ENCODE measurements around the gene GRIN2A. TPM values are rescaled to one million over a fixed set of nuclear protein-coding genes. Genes with fewer than 3 reads are reported as not detected.

The GRIN2A gene
- total RNA-seq, 2 experiments from 2014 or later = not detected

- Mint-ChIP-seq H3K4me1 (ENCODE audit: low read depth) (peaks cover 3% of the 10 kb centered on the region), H3K4me3 (no peak overlapping the region), H3K36me3 (no peaks in the 10 kb centered on the region), H3K27me3 (peaks cover 42% of the 10 kb centered on the region), H3K27ac (no peak overlapping the region), H3K9me3 (no peaks in the 10 kb centered on the region)
- CTCF ChIA-PET = interaction anchor here (1.3 to 1.6 kb wide), 2 partner anchors 1041 to 1613 kb away, joined by 4 to 5 read pairs; no protein-coding TSS in a partner anchor
- DNase-seq = no peak
- intact Hi-C loops (cut with micrococcal nuclease) = loop anchor here (2.0 kb wide), 1 partner anchor 1041 kb away; no protein-coding TSS in a partner anchor
- POLR2A ChIA-PET = no interaction called here
Measured at GRCh38 chr16:10180042-10180770, 2.0 kb downstream of the GRIN2A start.

- H3K4me3 Mint-ChIP-seq = no peak overlapping the region
- H3K27ac Mint-ChIP-seq = no peak overlapping the region
- DNase-seq = no peak
- H3K27me3 Mint-ChIP-seq = peaks cover 33% of the 10 kb centered on the region
- H3K4me1 Mint-ChIP-seq (ENCODE audit: low read depth) = peaks cover 3% of the 10 kb centered on the region
- intact Hi-C loops (cut with micrococcal nuclease) = no loop called here
- no peaks in the 10 kb centered on the region for H3K36me3 Mint-ChIP-seq
- CTCF ChIA-PET = no interaction called here
- POLR2A ChIA-PET = no interaction called here
- H3K9me3 Mint-ChIP-seq = no peaks in the 10 kb centered on the region
Measured at GRCh38 chr16:10178526-10178925, 3.7 kb downstream of the GRIN2A start.

GRCh38 chr16:10178080-10178479 lies 4.1 kb downstream of the GRIN2A start:
- Mint-ChIP-seq H3K4me1 (ENCODE audit: low read depth) (peaks cover 3% of the 10 kb centered on the region), H3K27me3 (peaks cover 30% of the 10 kb centered on the region), H3K36me3 (no peaks in the 10 kb centered on the region), H3K27ac (no peak overlapping the region), H3K9me3 (no peaks in the 10 kb centered on the region), H3K4me3 (no peak overlapping the region)
- ChIA-PET POLR2A (no interaction called here), CTCF (no interaction called here)
- intact Hi-C loops (cut with micrococcal nuclease) = no loop called here
- DNase-seq = no peak

- ChIA-PET POLR2A (no interaction called here), CTCF (no interaction called here)
- Mint-ChIP-seq H3K4me3 (no peak overlapping the region), H3K9me3 (no peaks in the 10 kb centered on the region), H3K4me1 (ENCODE audit: low read depth) (no peaks in the 10 kb centered on the region), H3K27ac (no peak overlapping the region), H3K36me3 (no peaks in the 10 kb centered on the region), H3K27me3 (peaks cover 3% of the 10 kb centered on the region)
- DNase-seq = no peak
- intact Hi-C loops (cut with micrococcal nuclease) = no loop called here
Measured at GRCh38 chr16:10172848-10173655, 9.2 kb downstream of the GRIN2A start.

- intact Hi-C loops (cut with micrococcal nuclease) = no loop called here
- no peaks in the 10 kb centered on the region for H3K9me3 Mint-ChIP-seq
- ChIA-PET CTCF (interaction anchor here (0.6 kb wide), 1 partner anchor 507 kb away, joined by 5 read pairs; no protein-coding TSS in a partner anchor), POLR2A (no interaction called here)
- H3K27me3 Mint-ChIP-seq = no peaks in the 10 kb centered on the region
- DNase-seq = no peak
- no peak overlapping the region for H3K27ac Mint-ChIP-seq
- no peaks in the 10 kb centered on the region for H3K36me3 Mint-ChIP-seq
- no peak overlapping the region for H3K4me3 Mint-ChIP-seq
- H3K4me1 Mint-ChIP-seq (ENCODE audit: low read depth) = no peaks in the 10 kb centered on the region
Measured at GRCh38 chr16:10171221-10171620, 11.0 kb downstream of the GRIN2A start.

GRCh38 chr16:10169904-10170410 lies 12.3 kb downstream of the GRIN2A start:
- no peak for DNase-seq
- intact Hi-C loops (cut with micrococcal nuclease) = no loop called here
- H3K27ac Mint-ChIP-seq = no peak overlapping the region
- H3K9me3 Mint-ChIP-seq = no peaks in the 10 kb centered on the region
- H3K27me3 Mint-ChIP-seq = no peaks in the 10 kb centered on the region
- no peaks in the 10 kb centered on the region for H3K36me3 Mint-ChIP-seq
- ChIA-PET POLR2A (no interaction called here), CTCF (no interaction called here)
- H3K4me1 Mint-ChIP-seq (ENCODE audit: low read depth) = no peaks in the 10 kb centered on the region
- H3K4me3 Mint-ChIP-seq = no peak overlapping the region

- H3K36me3 Mint-ChIP-seq = no peaks in the 10 kb centered on the region
- no peaks in the 10 kb centered on the region for H3K27me3 Mint-ChIP-seq
- H3K27ac Mint-ChIP-seq = no peak overlapping the region
- no peaks in the 10 kb centered on the region for H3K4me1 Mint-ChIP-seq (ENCODE audit: low read depth)
- ChIA-PET CTCF (no interaction called here), POLR2A (no interaction called here)
- no peaks in the 10 kb centered on the region for H3K9me3 Mint-ChIP-seq
- intact Hi-C loops (cut with micrococcal nuclease) = no loop called here
- DNase-seq = no peak
- H3K4me3 Mint-ChIP-seq = no peak overlapping the region
Measured at GRCh38 chr16:10169031-10169430, 13.2 kb downstream of the GRIN2A start.

GRCh38 chr16:10168258-10168657 lies 14.0 kb downstream of the GRIN2A start:
- DNase-seq = no peak
- no peak overlapping the region for H3K4me3 Mint-ChIP-seq
- no peaks in the 10 kb centered on the region for H3K4me1 Mint-ChIP-seq (ENCODE audit: low read depth)
- no peak overlapping the region for H3K27ac Mint-ChIP-seq
- H3K9me3 Mint-ChIP-seq = no peaks in the 10 kb centered on the region
- no peaks in the 10 kb centered on the region for H3K36me3 Mint-ChIP-seq
- ChIA-PET CTCF (no interaction called here), POLR2A (no interaction called here)
- no peaks in the 10 kb centered on the region for H3K27me3 Mint-ChIP-seq
- intact Hi-C loops (cut with micrococcal nuclease) = no loop called here

GRCh38 chr16:10165643-10166042 lies 16.6 kb downstream of the GRIN2A start:
- Mint-ChIP-seq H3K27me3 (no peaks in the 10 kb centered on the region), H3K36me3 (no peaks in the 10 kb centered on the region), H3K4me3 (no peak overlapping the region), H3K9me3 (no peaks in the 10 kb centered on the region), H3K4me1 (ENCODE audit: low read depth) (no peaks in the 10 kb centered on the region), H3K27ac (no peak overlapping the region)
- intact Hi-C loops (cut with micrococcal nuclease) = no loop called here
- ChIA-PET POLR2A (no interaction called here), CTCF (no interaction called here)
- DNase-seq = no peak

GRCh38 chr16:10162981-10163380 lies 19.2 kb downstream of the GRIN2A start:
- Mint-ChIP-seq H3K9me3 (no peaks in the 10 kb centered on the region), H3K27me3 (peaks cover 2% of the 10 kb centered on the region), H3K4me3 (no peak overlapping the region), H3K36me3 (no peaks in the 10 kb centered on the region), H3K4me1 (ENCODE audit: low read depth) (no peaks in the 10 kb centered on the region), H3K27ac (no peak overlapping the region)
- POLR2A ChIA-PET = no interaction called here
- no peak for DNase-seq
- CTCF ChIA-PET = no interaction called here
- intact Hi-C loops (cut with micrococcal nuclease) = no loop called here

- POLR2A ChIA-PET = no interaction called here
- DNase-seq = no peak
- intact Hi-C loops (cut with micrococcal nuclease) = no loop called here
- H3K9me3 Mint-ChIP-seq = no peaks in the 10 kb centered on the region
- no peak overlapping the region for H3K4me3 Mint-ChIP-seq
- no peaks in the 10 kb centered on the region for H3K4me1 Mint-ChIP-seq (ENCODE audit: low read depth)
- no peaks in the 10 kb centered on the region for H3K36me3 Mint-ChIP-seq
- H3K27ac Mint-ChIP-seq = no peak overlapping the region
- peaks cover 3% of the 10 kb centered on the region for H3K27me3 Mint-ChIP-seq
- CTCF ChIA-PET = no interaction called here
Measured at GRCh38 chr16:10156099-10156498, 26.1 kb downstream of the GRIN2A start.

GRCh38 chr16:10154389-10154788 lies 27.8 kb downstream of the GRIN2A start:
- no peak for DNase-seq
- ChIA-PET POLR2A (no interaction called here), CTCF (no interaction called here)
- no peak overlapping the region for H3K4me3 Mint-ChIP-seq
- H3K4me1 Mint-ChIP-seq (ENCODE audit: low read depth) = no peaks in the 10 kb centered on the region
- H3K27me3 Mint-ChIP-seq = peaks cover 2% of the 10 kb centered on the region
- no peaks in the 10 kb centered on the region for H3K9me3 Mint-ChIP-seq
- no peaks in the 10 kb centered on the region for H3K36me3 Mint-ChIP-seq
- no peak overlapping the region for H3K27ac Mint-ChIP-seq
- intact Hi-C loops (cut with micrococcal nuclease) = no loop called here

- no peak for DNase-seq
- CTCF ChIA-PET = no interaction called here
- H3K27me3 Mint-ChIP-seq = peaks cover 2% of the 10 kb centered on the region
- H3K9me3 Mint-ChIP-seq = no peaks in the 10 kb centered on the region
- POLR2A ChIA-PET = no interaction called here
- no peak overlapping the region for H3K4me3 Mint-ChIP-seq
- intact Hi-C loops (cut with micrococcal nuclease) = no loop called here
- H3K4me1 Mint-ChIP-seq (ENCODE audit: low read depth) = no peaks in the 10 kb centered on the region
- H3K36me3 Mint-ChIP-seq = no peaks in the 10 kb centered on the region
- no peak overlapping the region for H3K27ac Mint-ChIP-seq
Measured at GRCh38 chr16:10153985-10154384, 28.2 kb downstream of the GRIN2A start.

Measured in activated CD4-positive, alpha-beta memory T cell treated with anti-CD3 and anti-CD28 coated beads for 36 hours (primary cell).